IPS DF 6.9 (cell line): ENCODE data around the gene DIS3L.

Experiments
- DNase-seq: peaks from one replicate; pipeline ENCODE4 v3.0.0-alpha.2; 2013; ENCODE audit warnings: low read depth, low spot score
- H3K27ac ChIP-seq: one replicate; pipeline ENCODE4 v1.5.1; 2013; ENCODE audit warnings: low read length, control low read depth
- H3K27me3 ChIP-seq: 2 replicates; pipeline ENCODE4 v1.6.1; 2013; ENCODE audit warnings: mild to moderate bottlenecking, low read length; ENCODE audit not compliant: control insufficient read depth, insufficient read depth
- H3K36me3 ChIP-seq: 2 replicates; pipeline ENCODE4 v1.6.1; 2013; ENCODE audit warnings: low read length; ENCODE audit not compliant: control insufficient read depth, insufficient read depth
- H3K4me1 ChIP-seq: 2 replicates; pipeline ENCODE4 v1.6.1; 2013; ENCODE audit warnings: low read length; ENCODE audit not compliant: control insufficient read depth, insufficient read depth
- H3K4me3 ChIP-seq: 2 replicates; pipeline ENCODE4 v1.5.1; 2013; ENCODE audit warnings: mild to moderate bottlenecking, low read length
- H3K9me3 ChIP-seq: 2 replicates; pipeline ENCODE4 v1.6.1; 2013; ENCODE audit warnings: low read length, inconsistent platforms; ENCODE audit not compliant: control insufficient read depth, insufficient read depth
- WGBS: extraction: QIAGEN DNeasy Blood & Tissue Kit; methylation state at CpG from one replicate; pipeline ENCODE4 v1.1.7; 2013; ENCODE audit warnings: mixed read lengths, missing lambda C conversion rate; ENCODE audit not compliant: insufficient read length, insufficient coverage; 5-methylcytosine and 5-hydroxymethylcytosine counted together

DIS3L gene

DNA sequence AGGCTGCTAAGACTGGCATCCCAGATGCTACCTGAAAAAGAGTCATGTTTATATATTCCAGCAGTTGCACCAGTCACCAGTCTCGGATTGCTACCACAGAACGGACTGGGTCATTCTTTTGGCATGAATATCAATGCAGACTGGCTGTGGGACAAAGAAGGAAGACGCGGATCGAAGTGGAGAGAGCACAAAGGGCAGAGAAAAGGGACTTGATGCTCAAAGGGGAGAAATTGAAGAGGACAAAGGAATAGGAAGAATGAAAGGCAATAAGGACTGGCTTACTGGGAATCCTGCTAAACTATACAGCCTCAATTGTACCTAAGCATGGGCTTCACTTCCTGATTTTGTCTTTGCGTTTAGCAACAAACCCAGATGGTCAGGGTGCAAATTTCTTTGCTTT is 15.3 kb upstream of the DIS3L start:
- Histone ChIP-seq H3K27ac (no peak overlapping the region), H3K4me3 (no peak overlapping the region), H3K9me3 (no peaks in the 10 kb centered on the region), H3K4me1 (no peaks in the 10 kb centered on the region), H3K27me3 (no peaks in the 10 kb centered on the region), H3K36me3 (no peaks in the 10 kb centered on the region)
- no CpG with 5 or more reads among the region's 6 CpGs for WGBS
- DNase-seq, result no peak

DNA sequence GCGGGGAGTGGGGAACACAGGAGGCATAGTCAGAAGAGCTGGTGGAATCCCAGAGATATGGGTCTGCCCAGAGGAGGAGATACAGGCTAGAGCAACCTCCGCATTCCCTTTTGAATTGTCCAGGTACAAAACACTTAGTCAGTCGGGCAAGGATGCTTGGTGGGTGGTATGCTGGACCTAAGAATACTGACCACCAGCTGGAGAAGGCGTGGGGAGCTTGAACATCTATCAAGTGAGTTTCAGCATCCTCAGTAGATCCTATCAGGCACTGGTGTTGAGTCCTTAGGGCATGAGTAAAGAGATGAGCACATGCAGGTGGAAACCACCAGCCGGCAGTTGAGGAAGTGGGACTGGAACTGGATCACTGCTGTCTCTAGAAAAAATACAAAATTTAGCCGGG is 14.7 kb upstream of the DIS3L start:
- no peak for DNase-seq
- no peaks in the 10 kb centered on the region for H3K36me3 ChIP-seq
- no peaks in the 10 kb centered on the region for H3K27me3 ChIP-seq
- WGBS, result no CpG with 5 or more reads among the region's 6 CpGs
- H3K9me3 ChIP-seq, result no peaks in the 10 kb centered on the region
- H3K4me3 ChIP-seq, result no peak overlapping the region
- H3K27ac ChIP-seq, result no peak overlapping the region
- H3K4me1 ChIP-seq, result no peaks in the 10 kb centered on the region

DNA sequence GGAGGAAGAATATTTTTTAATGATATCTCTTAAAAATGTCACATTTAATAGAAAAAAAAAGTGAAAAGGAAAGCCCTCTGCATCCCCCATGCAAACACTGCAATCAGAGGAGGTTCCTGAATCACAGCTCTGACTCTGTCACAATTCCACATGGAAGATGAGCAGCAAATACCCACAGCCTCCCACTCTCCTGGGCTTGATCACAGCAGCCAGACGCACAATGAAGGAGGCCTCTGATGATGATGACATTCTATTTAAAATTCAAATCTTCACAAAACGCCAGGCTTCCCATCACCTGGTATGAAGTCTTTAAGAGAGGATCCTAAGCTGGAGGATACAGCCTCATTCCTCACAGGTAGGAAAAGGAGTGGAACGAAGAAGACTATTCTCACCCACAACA is 9.1 kb upstream of the DIS3L start:
- WGBS, result no CpG with 5 or more reads among the region's 3 CpGs
- no peaks in the 10 kb centered on the region for H3K36me3 ChIP-seq
- no peak overlapping the region for H3K4me3 ChIP-seq
- DNase-seq, result no peak
- H3K27ac ChIP-seq, result no peak overlapping the region
- H3K4me1 ChIP-seq, result no peaks in the 10 kb centered on the region
- H3K27me3 ChIP-seq, result no peaks in the 10 kb centered on the region
- H3K9me3 ChIP-seq, result no peaks in the 10 kb centered on the region

DNA sequence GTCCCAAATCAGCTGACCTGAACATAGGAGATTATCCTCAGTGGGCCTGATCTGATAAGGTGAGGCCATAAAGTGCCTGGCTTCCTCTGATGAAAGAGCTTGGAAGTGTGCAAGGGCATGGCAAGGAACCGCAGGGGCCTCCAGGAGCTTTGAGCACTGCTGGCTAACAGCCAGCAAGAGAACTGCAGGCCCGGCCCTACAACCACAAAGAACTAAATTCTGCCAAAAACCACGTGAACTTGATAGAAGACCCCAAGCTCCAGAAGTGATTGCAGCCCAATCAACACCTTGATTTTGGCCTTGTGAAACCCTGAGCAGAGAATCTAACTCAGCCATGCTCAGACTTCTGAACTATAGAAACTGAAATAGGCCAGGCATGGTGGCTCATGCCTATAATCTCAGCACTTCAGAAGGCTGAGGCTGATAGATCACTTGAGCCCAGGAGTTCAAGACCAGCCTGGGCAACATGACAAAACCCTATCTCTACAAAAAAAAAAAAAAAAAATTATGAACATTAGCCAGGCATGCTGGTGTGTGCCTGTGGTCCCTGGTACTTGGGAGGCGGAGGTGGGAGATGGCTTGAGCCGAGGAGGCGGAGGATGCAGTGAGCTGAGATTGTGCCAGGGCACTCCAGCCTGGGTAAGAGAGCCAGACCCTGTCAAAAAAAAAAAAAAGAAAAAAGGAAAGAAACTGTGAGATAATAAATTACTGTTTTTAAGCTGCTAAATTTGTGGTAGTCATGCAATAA is 7.7 kb upstream of the DIS3L start:
- H3K27ac ChIP-seq, result no peak overlapping the region
- WGBS, result no CpG with 5 or more reads among the region's 6 CpGs
- no peaks in the 10 kb centered on the region for H3K36me3 ChIP-seq
- H3K27me3 ChIP-seq, result no peaks in the 10 kb centered on the region
- no peak overlapping the region for H3K4me3 ChIP-seq
- no peaks in the 10 kb centered on the region for H3K4me1 ChIP-seq
- H3K9me3 ChIP-seq, result no peaks in the 10 kb centered on the region
- DNase-seq, result no peak

DNA sequence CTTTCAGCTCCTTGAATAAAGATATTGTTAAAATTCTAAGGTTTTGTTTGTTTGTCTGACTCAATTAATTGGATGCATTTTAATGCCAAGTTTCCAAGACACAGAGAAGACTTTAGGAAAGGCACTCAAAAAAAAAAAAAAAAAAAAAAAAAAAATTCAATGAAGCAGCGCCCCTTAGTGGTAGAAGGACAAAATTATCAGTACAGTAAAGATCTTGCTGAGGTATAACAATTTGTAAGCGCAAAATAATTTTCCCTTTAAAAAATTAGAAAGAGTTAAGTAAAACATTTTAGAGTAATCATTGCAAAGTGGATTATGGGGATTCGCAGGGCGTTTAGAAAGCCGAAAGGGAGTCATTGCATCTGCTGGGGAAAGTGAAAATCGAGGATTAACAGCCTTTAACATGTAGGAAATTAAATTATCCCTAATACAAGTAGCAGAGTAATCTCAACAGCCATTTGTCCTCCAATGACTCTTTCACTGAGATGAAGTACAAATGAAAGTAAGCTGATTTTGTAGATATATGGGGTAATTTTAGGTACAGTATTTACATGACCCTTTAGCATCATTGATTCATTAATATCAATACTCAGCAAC is 5.8 kb upstream of the DIS3L start:
- no peak overlapping the region for H3K4me3 ChIP-seq
- H3K27me3 ChIP-seq, result no peaks in the 10 kb centered on the region
- H3K36me3 ChIP-seq, result no peaks in the 10 kb centered on the region
- H3K4me1 ChIP-seq, result no peaks in the 10 kb centered on the region
- H3K9me3 ChIP-seq, result no peaks in the 10 kb centered on the region
- WGBS, result no CpG with 5 or more reads among the region's 6 CpGs
- DNase-seq, result no peak
- H3K27ac ChIP-seq, result no peak overlapping the region

DNA sequence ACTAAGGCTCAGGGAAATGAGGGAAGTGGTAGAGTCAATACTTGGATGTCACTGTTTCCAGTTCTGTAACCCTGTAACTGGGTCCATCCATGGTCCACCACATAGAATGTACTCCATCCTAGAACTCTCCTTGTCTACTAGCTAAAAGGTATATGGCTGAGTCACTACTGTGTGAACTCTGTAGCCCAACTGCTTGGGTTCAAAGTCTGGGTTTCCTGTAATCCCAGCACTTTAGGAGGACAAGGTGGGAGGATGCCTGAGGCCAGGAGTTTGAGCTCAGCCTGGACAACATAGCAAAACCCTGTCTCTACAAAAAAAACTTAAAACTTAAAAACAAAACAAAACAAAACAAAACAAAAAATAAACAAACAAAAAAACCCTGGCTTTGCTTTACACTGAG is 5.3 kb upstream of the DIS3L start:
- Histone ChIP-seq H3K4me1 (no peaks in the 10 kb centered on the region), H3K27ac (no peak overlapping the region), H3K27me3 (no peaks in the 10 kb centered on the region), H3K36me3 (no peaks in the 10 kb centered on the region), H3K4me3 (no peak overlapping the region), H3K9me3 (no peaks in the 10 kb centered on the region)
- no peak for DNase-seq

DNA sequence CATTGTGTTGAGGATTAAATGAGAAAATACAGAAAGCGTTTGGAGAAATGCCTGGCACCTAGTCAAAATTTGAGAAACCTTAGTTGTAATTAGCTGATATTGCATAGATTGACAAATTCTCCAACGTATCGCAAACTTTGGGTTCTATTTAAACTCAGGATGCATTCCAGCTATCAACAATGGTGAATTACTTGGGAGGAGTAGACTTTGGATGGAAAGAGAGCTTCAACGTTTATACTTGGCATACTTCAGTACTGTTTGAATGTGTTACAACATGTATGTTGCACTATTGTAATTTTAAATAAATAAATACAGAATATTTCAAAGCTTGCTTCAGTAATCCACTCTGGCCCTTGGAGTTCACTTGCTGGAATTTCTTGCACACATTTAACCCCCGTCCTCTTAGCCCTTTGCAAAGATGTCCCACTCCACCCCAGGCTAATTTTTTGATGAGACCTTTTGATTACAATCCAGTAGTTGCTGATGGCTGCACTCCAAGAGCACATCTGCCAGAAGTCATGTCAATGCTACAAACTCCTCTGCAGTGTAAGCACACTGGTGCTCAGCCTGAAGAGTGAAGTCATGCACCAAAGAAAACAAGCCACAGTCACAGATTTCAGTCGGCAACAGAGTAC is 4.7 kb upstream of the DIS3L start:
- no peak for DNase-seq
- Histone ChIP-seq H3K9me3 (no peaks in the 10 kb centered on the region), H3K36me3 (no peaks in the 10 kb centered on the region), H3K4me1 (no peaks in the 10 kb centered on the region), H3K27ac (no peak overlapping the region), H3K27me3 (no peaks in the 10 kb centered on the region), H3K4me3 (no peak overlapping the region)
- WGBS, result no CpG with 5 or more reads among the region's 6 CpGs

DNA sequence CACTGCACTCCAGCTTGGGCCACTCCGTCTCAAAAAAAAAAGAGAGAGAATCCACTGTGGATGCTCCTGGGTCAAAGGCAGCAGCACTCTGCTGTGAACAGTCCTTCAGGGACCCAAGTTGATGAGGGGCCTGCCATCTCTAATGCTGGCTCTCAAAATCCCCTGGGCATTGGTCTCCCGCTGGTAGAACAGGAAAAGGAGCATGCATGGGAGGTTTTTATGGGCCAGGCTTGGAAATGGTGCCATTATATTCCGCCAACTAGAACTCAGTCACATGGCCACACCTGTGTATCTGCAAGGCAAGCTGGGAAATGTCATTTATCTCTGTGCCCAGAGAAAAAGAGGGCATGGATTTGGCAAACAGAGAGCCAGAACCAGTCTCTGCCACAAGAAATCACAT is 3.4 kb upstream of the DIS3L start:
- DNase-seq, result no peak
- H3K4me1 ChIP-seq, result peaks cover 5% of the 10 kb centered on the region; the same call in 1 of the 2 replicates
- no CpG with 5 or more reads among the region's 3 CpGs for WGBS
- H3K36me3 ChIP-seq, result no peaks in the 10 kb centered on the region
- H3K27me3 ChIP-seq, result no peaks in the 10 kb centered on the region
- H3K27ac ChIP-seq, result no peak overlapping the region
- H3K4me3 ChIP-seq, result no peak overlapping the region
- no peaks in the 10 kb centered on the region for H3K9me3 ChIP-seq

DNA sequence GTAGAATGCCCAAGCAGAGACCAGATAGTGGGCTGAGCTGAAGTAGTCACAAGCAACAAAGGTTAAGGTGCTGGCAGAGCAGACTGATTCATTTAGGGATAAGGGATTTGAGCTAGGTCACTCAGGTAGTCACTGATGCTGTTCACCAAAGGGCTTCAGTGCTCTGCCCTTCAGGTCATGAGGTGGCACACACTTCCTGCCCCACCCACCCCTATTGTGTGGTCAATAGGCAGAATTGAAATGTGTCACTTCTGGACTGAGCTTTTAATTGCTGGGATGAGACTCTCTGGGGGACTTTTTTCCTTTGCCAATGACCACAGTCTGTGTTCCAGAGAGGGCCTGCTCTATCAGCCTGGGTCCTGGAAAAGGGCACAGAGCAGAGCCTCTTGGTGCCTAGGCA is 2.9 kb upstream of the DIS3L start:
- DNase-seq, result no peak
- H3K4me1 ChIP-seq, result peaks cover 5% of the 10 kb centered on the region; the same call in 1 of the 2 replicates
- H3K9me3 ChIP-seq, result no peaks in the 10 kb centered on the region
- H3K4me3 ChIP-seq, result no peak overlapping the region
- no peaks in the 10 kb centered on the region for H3K36me3 ChIP-seq
- H3K27me3 ChIP-seq, result no peaks in the 10 kb centered on the region
- H3K27ac ChIP-seq, result no peak overlapping the region

DNA sequence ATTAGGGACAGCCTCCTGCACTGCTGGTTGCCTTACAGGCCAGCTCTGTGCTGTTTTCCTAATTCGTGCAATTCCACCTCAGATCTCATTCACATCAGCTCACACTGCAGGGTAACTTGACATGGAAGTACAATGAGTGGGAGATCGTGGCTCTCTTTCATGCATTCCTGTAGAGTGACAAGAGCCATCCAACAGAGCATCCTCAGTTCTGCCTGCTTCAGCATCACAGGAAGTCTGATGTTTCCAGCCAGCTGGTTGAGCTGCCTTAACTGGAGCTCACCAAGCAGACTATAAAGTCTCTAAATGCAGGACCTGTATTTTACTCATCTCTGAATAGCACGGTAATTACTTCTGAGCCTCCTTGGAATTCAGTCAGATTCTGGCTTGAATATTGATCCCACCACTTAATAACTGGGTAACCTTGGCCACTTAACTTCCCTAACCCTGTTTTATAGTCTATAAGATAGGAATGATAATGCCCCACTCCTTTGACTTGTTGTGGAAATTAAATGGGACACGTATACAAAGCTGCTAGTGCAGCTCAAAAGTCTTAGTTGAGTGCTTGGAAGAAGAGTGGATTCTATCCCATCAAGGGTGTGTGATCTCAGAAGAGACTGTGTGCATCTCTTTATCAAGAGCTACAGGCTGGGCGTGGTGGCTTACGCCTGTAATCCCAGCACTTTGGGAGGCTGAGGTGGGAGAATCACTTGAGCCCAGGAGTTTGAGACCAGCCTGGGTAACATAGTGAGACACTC is 1.4 kb upstream of the DIS3L start:
- Histone ChIP-seq H3K4me1 (peaks cover 5% of the 10 kb centered on the region; the same call in 1 of the 2 replicates), H3K36me3 (no peaks in the 10 kb centered on the region), H3K27ac (no peak overlapping the region), H3K9me3 (no peaks in the 10 kb centered on the region), H3K4me3 (no peak overlapping the region), H3K27me3 (no peaks in the 10 kb centered on the region)
- DNase-seq, result no peak
- WGBS, result no CpG with 5 or more reads among the region's 6 CpGs
